WERI-Rb-1 (cell line): Measurements from ENCODE around the gene BPIFB3.

Source experiments
- DNase-seq: peaks from one replicate; pipeline ENCODE4 v3.0.0-alpha.2; 2020
- H3K27ac ChIP-seq: fragments of 250-450 bp; sonication (Bioruptor Pico); 2 replicates; pipeline ENCODE4 v1.5.1; 2020; ENCODE audit warnings: mild to moderate bottlenecking, moderate library complexity
- H3K27me3 ChIP-seq: fragments of 250-450 bp; sonication (Bioruptor Pico); 2 replicates; pipeline ENCODE4 v1.5.1; 2021; ENCODE audit warnings: mild to moderate bottlenecking, low read depth, moderate library complexity; ENCODE audit not compliant: insufficient read depth, severe bottlenecking
- H3K36me3 ChIP-seq: fragments of 250-450 bp; sonication (Bioruptor Pico); 2 replicates; pipeline ENCODE4 v1.5.1; 2020; ENCODE audit warnings: mild to moderate bottlenecking, moderate library complexity
- H3K4me3 ChIP-seq: 2 replicates; pipeline ENCODE4 v1.5.1; 2011; ENCODE audit warnings: low read depth, mild to moderate bottlenecking, control low read depth, low read length
- H3K9me3 ChIP-seq: fragments of 250-450 bp; sonication (Bioruptor Pico); 2 replicates; pipeline ENCODE4 v1.5.1; 2021; ENCODE audit warnings: mild to moderate bottlenecking, moderate library complexity; ENCODE audit not compliant: severe bottlenecking
- TF ChIP-seq, protein P1 (sequence below): IDR thresholded peaks from 2 replicates; pipeline ENCODE4 v1.5.1; 2011; ENCODE audit warnings: low read depth, mild to moderate bottlenecking, control low read depth, inconsistent platforms, low read length

Gene BPIFB3

DNA sequence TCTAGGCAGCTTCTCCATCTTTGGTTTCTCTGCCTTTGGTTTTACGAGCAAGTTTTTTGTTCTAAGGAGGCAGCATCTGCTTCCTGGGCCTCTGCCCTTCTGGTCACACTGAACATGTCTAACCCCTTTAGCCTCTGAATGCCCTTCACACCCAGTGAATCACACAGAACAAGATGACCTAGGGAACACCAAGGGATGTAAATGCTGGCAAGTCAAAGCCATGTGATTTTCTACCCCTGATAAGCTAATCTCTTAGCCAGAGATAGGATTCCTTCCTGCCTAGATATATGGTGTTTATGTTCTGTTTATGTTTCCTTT is 29.5 kb upstream of the BPIFB3 start:
- Histone ChIP-seq H3K27ac (no peak overlapping the region), H3K36me3 (no peaks in the 10 kb centered on the region), H3K27me3 (no peaks in the 10 kb centered on the region), H3K4me3 (no peak overlapping the region), H3K9me3 (no peaks in the 10 kb centered on the region)
- no peak for DNase-seq
- TF ChIP-seq, protein P1, sequence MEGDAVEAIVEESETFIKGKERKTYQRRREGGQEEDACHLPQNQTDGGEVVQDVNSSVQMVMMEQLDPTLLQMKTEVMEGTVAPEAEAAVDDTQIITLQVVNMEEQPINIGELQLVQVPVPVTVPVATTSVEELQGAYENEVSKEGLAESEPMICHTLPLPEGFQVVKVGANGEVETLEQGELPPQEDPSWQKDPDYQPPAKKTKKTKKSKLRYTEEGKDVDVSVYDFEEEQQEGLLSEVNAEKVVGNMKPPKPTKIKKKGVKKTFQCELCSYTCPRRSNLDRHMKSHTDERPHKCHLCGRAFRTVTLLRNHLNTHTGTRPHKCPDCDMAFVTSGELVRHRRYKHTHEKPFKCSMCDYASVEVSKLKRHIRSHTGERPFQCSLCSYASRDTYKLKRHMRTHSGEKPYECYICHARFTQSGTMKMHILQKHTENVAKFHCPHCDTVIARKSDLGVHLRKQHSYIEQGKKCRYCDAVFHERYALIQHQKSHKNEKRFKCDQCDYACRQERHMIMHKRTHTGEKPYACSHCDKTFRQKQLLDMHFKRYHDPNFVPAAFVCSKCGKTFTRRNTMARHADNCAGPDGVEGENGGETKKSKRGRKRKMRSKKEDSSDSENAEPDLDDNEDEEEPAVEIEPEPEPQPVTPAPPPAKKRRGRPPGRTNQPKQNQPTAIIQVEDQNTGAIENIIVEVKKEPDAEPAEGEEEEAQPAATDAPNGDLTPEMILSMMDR, result no peak

DNA sequence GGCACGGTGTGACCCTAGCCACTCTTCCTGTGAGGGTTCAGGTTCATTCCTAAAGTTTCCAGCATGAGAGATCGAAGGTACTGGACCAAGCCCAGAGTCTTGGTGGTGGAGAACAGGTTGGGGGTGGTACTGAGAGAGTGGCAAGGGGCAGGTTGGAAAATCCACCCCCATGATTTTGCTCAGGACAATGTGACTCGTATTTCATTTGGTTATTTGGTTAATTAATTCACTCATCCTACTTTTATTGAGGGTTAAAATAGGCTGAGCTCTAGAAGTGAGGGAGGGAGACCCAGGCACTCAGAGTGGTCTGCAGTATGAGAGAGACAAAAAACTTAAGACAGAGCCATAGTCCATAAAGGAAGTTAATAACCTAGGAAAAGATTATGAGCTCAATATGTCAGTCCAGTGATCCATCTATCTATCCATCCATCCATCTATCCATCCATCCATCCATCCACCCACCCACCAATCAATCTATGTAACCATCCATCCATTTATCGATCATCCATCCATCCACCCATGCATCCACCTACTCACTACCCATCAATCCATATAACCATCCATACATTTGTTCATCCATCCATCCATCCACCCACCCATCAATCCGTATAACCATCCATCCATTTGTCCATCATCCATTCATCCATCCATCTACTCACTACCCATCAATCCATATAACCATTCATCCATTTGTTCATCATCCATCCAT is 28.9 kb upstream of the BPIFB3 start:
- TF ChIP-seq, protein P1, result no peak
- H3K27me3 ChIP-seq, result no peaks in the 10 kb centered on the region
- H3K36me3 ChIP-seq, result no peaks in the 10 kb centered on the region
- H3K4me3 ChIP-seq, result no peak overlapping the region
- no peak overlapping the region for H3K27ac ChIP-seq
- H3K9me3 ChIP-seq, result no peaks in the 10 kb centered on the region
- no peak for DNase-seq

DNA sequence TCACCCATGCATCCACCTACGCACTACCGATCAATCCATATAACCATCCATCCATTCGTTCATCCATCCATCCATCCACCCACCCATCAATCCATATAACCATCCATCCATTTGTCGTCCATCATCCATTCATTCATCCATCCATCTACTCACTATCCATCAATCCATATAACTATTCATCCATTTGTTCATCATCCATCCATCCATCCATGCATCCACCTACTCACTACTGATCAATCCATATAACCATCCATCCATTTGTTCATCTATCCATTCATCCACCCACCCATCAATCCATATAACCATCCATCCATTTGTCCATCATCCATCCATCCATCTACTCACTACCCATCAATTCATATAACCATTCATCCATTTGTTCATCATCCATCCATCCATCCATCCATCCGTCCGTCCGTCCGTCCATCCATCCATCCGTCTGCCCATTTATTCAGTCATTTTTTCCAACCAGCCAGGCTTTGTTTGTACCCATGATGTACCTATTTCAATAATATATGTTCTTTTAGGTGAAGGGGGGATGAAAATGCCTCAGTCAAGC is 28.3 kb upstream of the BPIFB3 start:
- H3K9me3 ChIP-seq, result no peaks in the 10 kb centered on the region
- TF ChIP-seq, protein P1, result no peak
- no peak for DNase-seq
- no peaks in the 10 kb centered on the region for H3K36me3 ChIP-seq
- H3K4me3 ChIP-seq, result no peak overlapping the region
- no peaks in the 10 kb centered on the region for H3K27me3 ChIP-seq
- H3K27ac ChIP-seq, result no peak overlapping the region

DNA sequence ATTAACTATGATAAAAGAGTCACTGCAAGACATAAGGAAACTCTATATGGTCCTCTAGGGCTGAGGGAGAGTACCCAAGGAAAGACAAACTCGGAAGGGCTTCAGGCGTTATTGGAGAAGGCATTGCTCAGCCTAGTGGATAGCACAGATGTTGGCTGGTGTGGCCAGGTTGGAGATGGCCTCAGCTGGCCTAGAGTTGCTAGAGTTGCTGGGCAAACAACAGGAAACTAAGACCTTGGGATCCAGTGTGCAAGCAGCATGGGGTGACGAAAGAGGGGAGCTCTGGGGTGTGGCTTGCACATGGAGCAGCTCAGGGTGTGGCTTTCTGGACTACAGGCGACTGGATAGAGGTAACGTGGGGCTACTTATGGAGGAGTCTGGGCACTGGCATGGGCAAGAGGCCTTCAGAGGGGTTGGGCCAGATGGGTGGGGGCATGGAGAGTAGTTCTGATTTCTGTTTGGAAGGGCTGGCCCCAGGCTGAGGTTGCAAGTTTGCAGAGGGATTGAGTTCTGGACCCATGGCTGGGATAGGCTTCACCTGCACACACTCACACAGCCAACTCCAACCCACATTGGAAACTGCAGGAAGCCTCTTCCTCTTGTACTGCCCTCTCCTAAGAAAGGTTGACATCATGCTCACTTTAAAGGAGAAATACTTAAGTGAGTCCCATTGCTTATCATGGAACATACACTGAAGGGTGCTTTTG is 27.5 kb upstream of the BPIFB3 start:
- TF ChIP-seq, protein P1, result no peak
- Histone ChIP-seq H3K36me3 (no peaks in the 10 kb centered on the region), H3K27ac (no peak overlapping the region), H3K4me3 (no peak overlapping the region), H3K27me3 (no peaks in the 10 kb centered on the region), H3K9me3 (no peaks in the 10 kb centered on the region)
- DNase-seq, result no peak

DNA sequence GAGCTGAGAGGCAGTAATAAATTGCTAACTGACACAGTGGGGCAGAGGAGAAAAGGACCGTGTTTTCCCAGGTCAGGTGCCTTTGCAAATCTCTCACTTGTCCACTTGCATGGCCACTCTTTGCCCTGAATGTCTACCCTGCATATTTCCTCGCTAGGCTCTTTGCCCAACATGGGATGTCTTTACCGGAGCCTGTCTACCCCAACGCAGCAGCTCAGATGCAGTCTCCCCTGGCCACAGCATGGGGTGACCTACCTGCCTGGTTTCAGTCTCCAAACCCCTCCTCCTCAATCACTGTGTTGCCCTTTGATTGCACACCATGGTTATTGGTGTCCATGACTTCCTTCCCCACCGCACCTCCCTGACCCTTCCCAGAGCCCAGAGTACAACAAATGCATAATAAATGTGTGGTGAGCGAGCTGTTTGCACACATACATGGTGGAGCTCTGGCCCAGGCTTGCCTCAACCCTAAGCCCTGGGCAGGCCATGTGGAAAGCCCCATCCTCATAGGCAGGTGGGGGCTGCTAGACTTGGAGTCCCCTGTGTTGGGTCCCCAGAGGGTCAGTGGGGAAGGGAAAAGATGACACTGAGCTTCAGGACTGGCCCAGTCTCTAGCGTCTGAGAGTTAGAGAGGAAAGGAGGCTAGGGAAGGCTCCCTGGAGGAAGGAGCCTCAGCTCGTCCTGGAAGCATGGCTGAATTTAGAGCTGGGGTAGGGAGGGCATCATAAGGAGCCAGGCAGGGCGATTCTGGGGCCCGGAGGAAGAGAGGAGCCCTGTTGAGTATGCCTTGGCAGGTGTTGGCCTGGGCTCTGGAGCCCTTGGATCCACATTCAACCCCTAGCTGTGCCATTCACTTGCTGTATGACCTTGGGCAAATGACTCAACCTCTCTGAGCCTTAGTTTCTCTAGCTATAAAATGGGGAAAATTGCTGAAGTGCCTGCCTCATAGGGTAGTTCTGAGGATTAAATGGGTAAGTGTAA is 26.6 kb upstream of the BPIFB3 start:
- no peaks in the 10 kb centered on the region for H3K36me3 ChIP-seq
- no peak for DNase-seq
- no peaks in the 10 kb centered on the region for H3K9me3 ChIP-seq
- H3K27ac ChIP-seq, result no peak overlapping the region
- no peak overlapping the region for H3K4me3 ChIP-seq
- TF ChIP-seq, protein P1, result no peak
- no peaks in the 10 kb centered on the region for H3K27me3 ChIP-seq
